ENCODE results near the gene ZMYM3.

DNA sequence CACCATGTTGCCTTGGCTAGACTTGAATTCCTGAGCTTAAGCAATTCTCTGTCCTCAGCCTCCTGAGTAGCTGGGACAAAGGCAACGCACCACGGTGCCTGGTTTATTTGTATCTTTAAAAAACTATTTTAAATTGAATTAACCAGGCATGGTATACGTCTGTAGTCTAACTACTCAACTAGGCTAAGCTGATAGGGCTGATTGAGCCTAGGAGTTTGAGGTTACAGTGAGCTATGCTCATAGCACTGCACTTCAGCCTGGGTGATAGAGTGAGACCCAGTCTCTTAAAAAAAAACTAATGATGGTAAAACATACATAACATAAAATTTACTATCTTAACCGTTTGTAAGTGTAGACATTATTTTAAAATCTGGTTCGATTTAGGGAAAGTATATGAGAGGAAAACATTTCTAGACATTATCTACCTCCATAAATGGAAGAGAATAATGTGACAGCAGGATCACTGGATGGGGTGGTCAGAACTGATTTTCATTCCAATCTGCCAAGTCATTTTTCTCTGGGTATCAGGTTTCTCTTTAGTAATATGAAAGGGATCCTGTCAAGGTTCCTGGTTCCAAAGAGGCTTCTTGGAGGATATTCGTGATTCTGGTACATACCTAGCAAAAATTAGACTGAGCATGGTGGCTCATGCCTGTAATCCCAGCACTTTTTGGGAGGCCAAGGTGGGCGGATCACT is 38.9 kb upstream of the ZMYM3 start:
- TF ChIP-seq CTCF (IDR thresholded peaks at IDR 0.05) = no peak
- no peak for TF ChIP-seq POLR2A (IDR thresholded peaks at IDR 0.05)
